OCI-LY7 (cell line): Measurements from ENCODE around the gene UBTFL1.
"Not testable (repeated sequence)": the region's sequence is repeated elsewhere in the genome, so short reads cannot be mapped to it uniquely, and the experiment has no call there.

ENCODE experiments used
- EZH2phosphoT487 ChIP-seq: fragments of 200-600 bp; sonication (generic); IDR thresholded peaks from 2 replicates; pipeline ENCODE4 v1.6.1; 2018; ENCODE audit warnings: low read depth, borderline replicate concordance, mild to moderate bottlenecking, mixed run types, antibody characterized with exemption, low read length, moderate library complexity, mixed read lengths
- TF ChIP-seq, protein P1 (sequence below): fragments of 200-600 bp; sonication (generic); conservative IDR thresholded peaks from 2 replicates; pipeline ENCODE4 v1.5.1; 2014; ENCODE audit warnings: mild to moderate bottlenecking, antibody characterized with exemption, low read length, moderate library complexity, mixed read lengths

GRCh38 chr11:90088731-90089130 lies 3.0 kb downstream of the UBTFL1 start:
- TF ChIP-seq, protein P1, sequence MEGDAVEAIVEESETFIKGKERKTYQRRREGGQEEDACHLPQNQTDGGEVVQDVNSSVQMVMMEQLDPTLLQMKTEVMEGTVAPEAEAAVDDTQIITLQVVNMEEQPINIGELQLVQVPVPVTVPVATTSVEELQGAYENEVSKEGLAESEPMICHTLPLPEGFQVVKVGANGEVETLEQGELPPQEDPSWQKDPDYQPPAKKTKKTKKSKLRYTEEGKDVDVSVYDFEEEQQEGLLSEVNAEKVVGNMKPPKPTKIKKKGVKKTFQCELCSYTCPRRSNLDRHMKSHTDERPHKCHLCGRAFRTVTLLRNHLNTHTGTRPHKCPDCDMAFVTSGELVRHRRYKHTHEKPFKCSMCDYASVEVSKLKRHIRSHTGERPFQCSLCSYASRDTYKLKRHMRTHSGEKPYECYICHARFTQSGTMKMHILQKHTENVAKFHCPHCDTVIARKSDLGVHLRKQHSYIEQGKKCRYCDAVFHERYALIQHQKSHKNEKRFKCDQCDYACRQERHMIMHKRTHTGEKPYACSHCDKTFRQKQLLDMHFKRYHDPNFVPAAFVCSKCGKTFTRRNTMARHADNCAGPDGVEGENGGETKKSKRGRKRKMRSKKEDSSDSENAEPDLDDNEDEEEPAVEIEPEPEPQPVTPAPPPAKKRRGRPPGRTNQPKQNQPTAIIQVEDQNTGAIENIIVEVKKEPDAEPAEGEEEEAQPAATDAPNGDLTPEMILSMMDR: not testable (repeated sequence)
- TF ChIP-seq EZH2phosphoT487: not testable (repeated sequence)
